ENCODE results near the gene ACER3.
"Not testable (repeated sequence)": the region's sequence is repeated elsewhere in the genome, so short reads cannot be mapped to it uniquely, and the experiment has no call there.

Gene ACER3

GRCh38 chr11:76872959-76873827 lies 12.5 kb downstream of the ACER3 start:
- no peak for DNase-seq (ENCODE audit: low read depth)

GRCh38 chr11:76878014-76878413 lies 17.3 kb downstream of the ACER3 start:
- no peak for DNase-seq (ENCODE audit: low read depth)

GRCh38 chr11:76880314-76880713 lies 19.6 kb downstream of the ACER3 start:
- DNase-seq (ENCODE audit: low read depth): no peak

- no peak for DNase-seq (ENCODE audit: low read depth)
These were observed 20.2 kb downstream of the ACER3 start for GRCh38 chr11:76880956-76881355.

GRCh38 chr11:76885390-76886097 lies 24.8 kb downstream of the ACER3 start:
- no peak for DNase-seq (ENCODE audit: low read depth)

- no peak for DNase-seq (ENCODE audit: low read depth)
These were observed 28.3 kb downstream of the ACER3 start for GRCh38 chr11:76888989-76889388.

- no peak for DNase-seq (ENCODE audit: low read depth)
These were observed 28.8 kb downstream of the ACER3 start for GRCh38 chr11:76889411-76889975.

- DNase-seq (ENCODE audit: low read depth): no peak
These were observed 29.6 kb downstream of the ACER3 start for GRCh38 chr11:76890329-76890728.

GRCh38 chr11:76891285-76891684 lies 30.6 kb downstream of the ACER3 start:
- no peak for DNase-seq (ENCODE audit: low read depth)

- no peak for DNase-seq (ENCODE audit: low read depth)
These were observed 31.1 kb downstream of the ACER3 start for GRCh38 chr11:76891793-76892192.

- DNase-seq (ENCODE audit: low read depth): no peak
These were observed 31.6 kb downstream of the ACER3 start for GRCh38 chr11:76892306-76892705.

GRCh38 chr11:76897233-76897632 lies 36.5 kb downstream of the ACER3 start:
- DNase-seq (ENCODE audit: low read depth): no peak

GRCh38 chr11:76901144-76901543 lies 40.4 kb downstream of the ACER3 start:
- DNase-seq (ENCODE audit: low read depth): no peak

- DNase-seq (ENCODE audit: low read depth): not testable (repeated sequence)
These were observed 40.9 kb downstream of the ACER3 start for GRCh38 chr11:76901622-76902021.

GRCh38 chr11:76902121-76903014 lies 41.6 kb downstream of the ACER3 start:
- DNase-seq (ENCODE audit: low read depth): no peak

- no peak for DNase-seq (ENCODE audit: low read depth)
These were observed 42.6 kb downstream of the ACER3 start for GRCh38 chr11:76903325-76903724.

GRCh38 chr11:76910620-76911414 lies 50.1 kb downstream of the ACER3 start:
- no peak for DNase-seq (ENCODE audit: low read depth)

- DNase-seq (ENCODE audit: low read depth): no peak
These were observed 50.7 kb downstream of the ACER3 start for GRCh38 chr11:76911415-76911808.

GRCh38 chr11:76916712-76917111 lies 56.0 kb downstream of the ACER3 start:
- no peak for DNase-seq (ENCODE audit: low read depth)

- DNase-seq (ENCODE audit: low read depth): peak; percentile 41
These were observed 58.2 kb downstream of the ACER3 start for GRCh38 chr11:76918941-76919386.

- DNase-seq (ENCODE audit: low read depth): no peak
These were observed 58.7 kb downstream of the ACER3 start for GRCh38 chr11:76919467-76919866.
